Mammary epithelial cell (primary cell): ENCODE data around the gene GABRR1.

Experiments
- CTCF ChIP-seq, 2 donors: IDR thresholded peaks in 1 of 2; conservative IDR thresholded peaks in 1 of 2; 2 replicates each; pipeline ENCODE4 v1.5.1; 2011 to 2012; ENCODE audit warnings: inconsistent platforms in 2 of 2, low read length in 2 of 2, mild to moderate bottlenecking in 2 of 2, control low read depth in 1 of 2, low read depth in 1 of 2; ENCODE audit not compliant: insufficient read depth in 1 of 2; ENCODE audit errors: extremely low read depth in 1 of 2
- EZH2 ChIP-seq: IDR thresholded peaks from 2 replicates; pipeline ENCODE4 v1.6.1; 2012; ENCODE audit warnings: low read length, inconsistent platforms, borderline replicate concordance

- no peak for TF ChIP-seq CTCF (conservative IDR thresholded peaks at IDR 0.05 in 1 of 2, IDR thresholded peaks at IDR 0.05 in 1 of 2; ENCODE audit: extremely low read depth in 1 of 2, insufficient read depth in 1 of 2, low read depth in 1 of 2, low read length in 2 of 2)
- no peak for TF ChIP-seq EZH2
Observed at GRCh38 chr6:89255417-89255816, 38.3 kb upstream of the GABRR1 start.
